ENCODE results near the gene PRR23E.

DNA sequence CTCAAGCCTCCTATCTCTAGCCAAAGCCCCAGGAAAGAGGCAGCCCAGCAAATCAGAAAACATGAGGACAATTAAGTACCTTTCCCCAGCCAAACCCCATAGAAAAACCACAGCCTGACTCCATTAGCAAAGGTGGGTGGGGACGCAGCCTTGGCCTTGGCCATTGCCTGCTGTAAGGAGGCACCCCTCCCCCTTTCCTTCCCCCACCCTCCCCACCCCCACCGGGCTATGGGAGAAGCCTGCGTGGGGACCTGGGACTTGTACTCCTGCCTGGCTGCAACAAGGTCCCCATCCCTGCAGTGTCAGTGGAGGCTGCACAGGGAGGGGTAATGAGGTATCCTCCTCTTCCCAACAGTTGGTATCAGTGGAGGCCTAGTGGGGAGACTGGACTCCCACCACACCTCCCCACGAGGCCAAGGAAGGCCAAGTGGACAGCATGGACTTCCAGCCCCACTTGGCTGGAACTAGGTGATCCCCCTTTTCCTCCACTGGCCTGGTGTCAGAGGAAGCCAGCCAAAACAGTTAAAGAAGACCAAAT lies 20.5 kb downstream of the PRR23E start:
- TF ChIP-seq, protein P1, sequence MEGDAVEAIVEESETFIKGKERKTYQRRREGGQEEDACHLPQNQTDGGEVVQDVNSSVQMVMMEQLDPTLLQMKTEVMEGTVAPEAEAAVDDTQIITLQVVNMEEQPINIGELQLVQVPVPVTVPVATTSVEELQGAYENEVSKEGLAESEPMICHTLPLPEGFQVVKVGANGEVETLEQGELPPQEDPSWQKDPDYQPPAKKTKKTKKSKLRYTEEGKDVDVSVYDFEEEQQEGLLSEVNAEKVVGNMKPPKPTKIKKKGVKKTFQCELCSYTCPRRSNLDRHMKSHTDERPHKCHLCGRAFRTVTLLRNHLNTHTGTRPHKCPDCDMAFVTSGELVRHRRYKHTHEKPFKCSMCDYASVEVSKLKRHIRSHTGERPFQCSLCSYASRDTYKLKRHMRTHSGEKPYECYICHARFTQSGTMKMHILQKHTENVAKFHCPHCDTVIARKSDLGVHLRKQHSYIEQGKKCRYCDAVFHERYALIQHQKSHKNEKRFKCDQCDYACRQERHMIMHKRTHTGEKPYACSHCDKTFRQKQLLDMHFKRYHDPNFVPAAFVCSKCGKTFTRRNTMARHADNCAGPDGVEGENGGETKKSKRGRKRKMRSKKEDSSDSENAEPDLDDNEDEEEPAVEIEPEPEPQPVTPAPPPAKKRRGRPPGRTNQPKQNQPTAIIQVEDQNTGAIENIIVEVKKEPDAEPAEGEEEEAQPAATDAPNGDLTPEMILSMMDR (IDR thresholded peaks at IDR 0.05): no peak
- no peak for TF ChIP-seq POLR2A (IDR thresholded peaks at IDR 0.05)
